22Rv1 (cell line): Measurements from ENCODE around the gene RNF212B.

Experiments
- H3K27ac ChIP-seq: fragments of 450-650 bp; 2 replicates; pipeline ENCODE4 v1.5.1; 2017
- ZFX ChIP-seq: fragments of 450-650 bp; IDR thresholded peaks from 2 replicates; pipeline ENCODE4 v1.6.1; 2017; ENCODE audit warnings: antibody characterized with exemption, borderline replicate concordance
- TF ChIP-seq, protein P1 (sequence below): fragments of 450-650 bp; IDR thresholded peaks from 2 replicates; pipeline ENCODE4 v1.5.1; 2017; ENCODE audit warnings: mild to moderate bottlenecking

Gene RNF212B

GRCh38 chr14:23306412-23307145 lies 68.8 kb downstream of the RNF212B start, which contains the start of gene BCL2L2:
Gene BCL2L2, plus strand, starts transcription at chr14:23306833. Its CDS starts 935 bp downstream, at chr14:23307768.
- TF ChIP-seq, protein P1, sequence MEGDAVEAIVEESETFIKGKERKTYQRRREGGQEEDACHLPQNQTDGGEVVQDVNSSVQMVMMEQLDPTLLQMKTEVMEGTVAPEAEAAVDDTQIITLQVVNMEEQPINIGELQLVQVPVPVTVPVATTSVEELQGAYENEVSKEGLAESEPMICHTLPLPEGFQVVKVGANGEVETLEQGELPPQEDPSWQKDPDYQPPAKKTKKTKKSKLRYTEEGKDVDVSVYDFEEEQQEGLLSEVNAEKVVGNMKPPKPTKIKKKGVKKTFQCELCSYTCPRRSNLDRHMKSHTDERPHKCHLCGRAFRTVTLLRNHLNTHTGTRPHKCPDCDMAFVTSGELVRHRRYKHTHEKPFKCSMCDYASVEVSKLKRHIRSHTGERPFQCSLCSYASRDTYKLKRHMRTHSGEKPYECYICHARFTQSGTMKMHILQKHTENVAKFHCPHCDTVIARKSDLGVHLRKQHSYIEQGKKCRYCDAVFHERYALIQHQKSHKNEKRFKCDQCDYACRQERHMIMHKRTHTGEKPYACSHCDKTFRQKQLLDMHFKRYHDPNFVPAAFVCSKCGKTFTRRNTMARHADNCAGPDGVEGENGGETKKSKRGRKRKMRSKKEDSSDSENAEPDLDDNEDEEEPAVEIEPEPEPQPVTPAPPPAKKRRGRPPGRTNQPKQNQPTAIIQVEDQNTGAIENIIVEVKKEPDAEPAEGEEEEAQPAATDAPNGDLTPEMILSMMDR, result no peak
- no peak for TF ChIP-seq ZFX
- peak within 1 kb of the TSS; percentile 94 for H3K27ac ChIP-seq

GRCh38 chr14:23307146-23307530 lies 69.4 kb downstream of the RNF212B start:
- TF ChIP-seq, protein P1, result no peak
- no peak for TF ChIP-seq ZFX
- H3K27ac ChIP-seq, result peak overlapping the region; percentile 94

DNA sequence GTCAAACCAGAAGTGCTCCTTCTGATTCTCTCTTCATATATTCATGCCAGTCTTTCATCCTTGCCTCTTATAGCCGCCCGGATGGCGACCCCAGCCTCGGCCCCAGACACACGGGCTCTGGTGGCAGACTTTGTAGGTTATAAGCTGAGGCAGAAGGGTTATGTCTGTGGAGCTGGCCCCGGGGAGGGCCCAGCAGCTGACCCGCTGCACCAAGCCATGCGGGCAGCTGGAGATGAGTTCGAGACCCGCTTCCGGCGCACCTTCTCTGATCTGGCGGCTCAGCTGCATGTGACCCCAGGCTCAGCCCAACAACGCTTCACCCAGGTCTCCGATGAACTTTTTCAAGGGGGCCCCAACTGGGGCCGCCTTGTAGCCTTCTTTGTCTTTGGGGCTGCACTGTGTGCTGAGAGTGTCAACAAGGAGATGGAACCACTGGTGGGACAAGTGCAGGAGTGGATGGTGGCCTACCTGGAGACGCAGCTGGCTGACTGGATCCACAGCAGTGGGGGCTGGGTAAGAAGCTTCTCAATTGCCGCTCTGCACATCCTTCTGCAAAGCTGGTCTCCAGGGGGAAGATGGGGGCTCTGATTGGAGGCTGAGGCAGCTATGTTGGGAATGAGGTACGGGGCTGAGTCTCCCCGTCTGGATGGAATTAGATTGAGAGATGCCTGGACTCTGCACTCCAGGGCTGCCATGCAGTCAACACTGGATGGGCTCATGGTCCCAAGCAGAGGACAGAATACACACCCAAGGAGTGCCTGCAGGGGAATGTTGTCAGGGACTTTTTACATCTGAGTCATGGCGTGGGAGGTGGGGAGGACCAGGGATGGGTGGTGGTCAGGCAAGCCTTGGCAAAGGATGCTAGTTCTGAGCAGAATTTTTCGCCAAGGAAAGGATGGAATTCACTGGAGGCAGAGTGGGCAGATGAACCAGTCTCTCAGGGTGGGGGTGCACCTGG lies 70.2 kb downstream of the RNF212B start:
- H3K27ac ChIP-seq, result peak overlapping the region; percentile 94
- TF ChIP-seq, protein P1, result no peak

DNA sequence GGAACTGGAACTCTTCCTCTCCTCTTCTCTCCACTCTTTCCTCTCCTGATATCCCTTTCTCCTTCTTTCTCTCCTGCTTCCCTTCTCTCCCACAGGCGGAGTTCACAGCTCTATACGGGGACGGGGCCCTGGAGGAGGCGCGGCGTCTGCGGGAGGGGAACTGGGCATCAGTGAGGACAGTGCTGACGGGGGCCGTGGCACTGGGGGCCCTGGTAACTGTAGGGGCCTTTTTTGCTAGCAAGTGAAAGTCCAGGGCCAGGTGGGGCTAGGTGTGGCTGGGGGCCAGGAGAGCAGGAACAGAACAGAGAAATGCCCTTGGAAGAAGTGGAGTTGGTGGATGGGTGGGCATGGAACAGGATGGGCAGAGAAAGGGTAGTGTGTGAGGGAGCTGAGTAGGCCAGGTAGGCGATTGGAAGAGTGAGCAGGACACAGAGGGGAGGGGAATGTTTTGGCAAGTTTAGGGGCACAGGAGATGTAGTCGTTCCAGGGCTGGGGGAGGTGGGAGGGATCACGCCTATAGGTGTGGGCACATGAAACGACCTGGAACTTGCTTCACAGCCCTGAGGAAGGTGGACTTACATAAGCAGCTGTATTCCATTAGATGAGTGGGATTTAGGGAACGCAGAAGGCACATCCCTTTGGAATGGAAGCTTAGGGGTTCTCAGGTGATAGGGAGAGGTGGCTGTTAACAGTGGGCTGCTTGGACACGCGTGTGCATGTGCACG lies 71.1 kb downstream of the RNF212B start:
- TF ChIP-seq ZFX, result no peak
- TF ChIP-seq, protein P1, result no peak
- no peak overlapping the region for H3K27ac ChIP-seq

DNA sequence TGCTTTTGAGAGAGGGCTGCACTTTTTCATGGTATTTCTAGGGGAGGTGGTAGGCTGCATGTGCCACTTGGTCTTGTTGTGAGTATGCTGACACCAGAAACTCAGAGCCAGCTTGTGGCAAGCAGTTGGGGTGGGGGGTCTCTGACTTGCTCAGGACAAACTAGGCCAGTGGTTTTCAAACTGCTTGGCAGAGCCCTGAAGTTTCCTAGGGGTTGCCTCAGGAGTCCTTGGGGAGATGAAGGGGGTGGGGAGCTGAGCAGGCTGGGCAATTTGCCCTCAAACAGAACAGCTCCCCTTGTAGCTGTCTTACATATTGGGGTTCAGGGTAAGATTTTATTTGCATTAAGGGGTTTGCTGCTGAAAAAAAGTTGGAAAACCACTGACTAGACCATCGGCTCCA lies 72.8 kb downstream of the RNF212B start:
- H3K27ac ChIP-seq, result no peak overlapping the region
- TF ChIP-seq ZFX, result no peak
- TF ChIP-seq, protein P1, result no peak

DNA sequence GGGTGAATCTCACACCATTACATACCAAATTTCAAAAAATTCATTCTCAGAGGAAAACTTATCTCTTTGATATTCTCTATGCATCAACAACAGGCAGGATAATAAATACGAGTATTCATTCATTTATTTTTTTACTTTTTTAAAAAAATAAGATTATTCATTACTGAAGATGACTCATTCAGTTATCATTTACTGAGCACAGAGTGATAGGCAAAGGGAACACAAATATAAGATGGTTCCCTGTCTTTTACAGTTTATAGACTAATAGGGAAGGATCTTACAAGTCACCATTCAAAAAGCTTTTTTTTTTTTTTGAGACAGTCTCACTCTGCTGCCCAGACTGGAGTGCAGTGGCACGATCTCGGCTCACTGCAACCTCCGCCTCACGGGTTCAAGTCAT lies 78.6 kb downstream of the RNF212B start:
- H3K27ac ChIP-seq, result no peak overlapping the region
- TF ChIP-seq, protein P1, result no peak
- TF ChIP-seq ZFX, result no peak
